GM12892 (cell line): ENCODE data around the gene GLRX.

Experiments
- POLR2A ChIP-seq: IDR thresholded peaks from 2 replicates; pipeline ENCODE4 v1.6.1; 2011; ENCODE audit warnings: low read depth, low read length, control low read depth
- POLR2AphosphoS5 ChIP-seq: IDR thresholded peaks from 2 replicates; pipeline ENCODE4 v1.6.1; 2011; ENCODE audit warnings: low read depth, low read length, control low read depth

- no peak for TF ChIP-seq POLR2A
- no peak for TF ChIP-seq POLR2AphosphoS5
Observed at GRCh38 chr5:95781101-95781583, 41.4 kb downstream of the GLRX start.
